CD4-positive, alpha-beta T cell treated with Interleukin-6 at 100 ng/mL for 8 hours (primary cell): ENCODE results near the gene ANKRD29.
"Not testable (repeated sequence)": the region's sequence is repeated elsewhere in the genome, so short reads cannot be mapped to it uniquely, and the experiment has no call there.

Experiments used
- DNase-seq: peaks from one replicate; pipeline ENCODE4 v3.0.0-alpha.2; 2020; ENCODE audit warnings: mixed read lengths, low spot score

The ANKRD29 gene

GRCh38 chr18:23557511-23557910 is 105.2 kb downstream of the ANKRD29 start:
- DNase-seq = not testable (repeated sequence)

GRCh38 chr18:23556145-23556780 is 106.4 kb downstream of the ANKRD29 start:
- no peak for DNase-seq

DNA sequence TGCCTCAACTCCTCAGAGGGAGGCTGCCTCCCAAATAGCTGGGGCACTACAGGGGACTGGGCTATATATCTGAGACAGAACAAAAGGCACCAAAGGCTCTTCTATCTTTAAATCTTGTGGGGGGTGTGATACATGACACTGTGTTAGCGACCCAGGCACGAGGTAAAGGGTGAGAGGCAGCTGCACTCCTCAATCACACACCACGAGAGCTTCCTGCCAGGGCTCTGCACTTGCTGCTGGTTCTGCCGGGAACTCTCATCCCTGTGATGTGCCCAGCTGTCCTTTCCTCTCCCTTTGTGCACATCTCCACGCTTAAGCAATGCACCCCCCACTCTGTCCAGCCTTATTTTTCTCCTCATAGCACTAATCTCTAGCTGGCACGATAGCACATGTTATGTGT is 108.8 kb downstream of the ANKRD29 start:
- DNase-seq = no peak

DNA sequence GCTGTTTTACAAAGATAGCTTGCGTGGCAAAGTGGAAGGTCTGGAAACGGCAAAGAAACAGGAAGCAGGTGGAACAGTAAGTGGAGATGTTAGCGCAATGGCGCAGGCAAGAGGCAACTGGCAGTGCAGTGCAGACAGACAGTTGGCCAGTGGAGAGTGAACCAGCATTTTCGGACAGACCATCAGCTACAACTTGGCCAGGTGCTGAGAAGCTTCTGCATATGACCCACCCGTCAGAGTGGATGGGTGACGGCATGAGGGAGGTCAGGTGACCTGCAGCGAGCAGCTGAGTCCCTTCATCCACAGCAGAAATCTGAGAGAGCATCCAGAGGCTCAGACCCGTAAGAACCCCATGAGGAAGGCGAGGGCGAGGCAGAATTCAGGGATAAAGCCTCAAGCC is 110.2 kb downstream of the ANKRD29 start:
- DNase-seq = no peak

DNA sequence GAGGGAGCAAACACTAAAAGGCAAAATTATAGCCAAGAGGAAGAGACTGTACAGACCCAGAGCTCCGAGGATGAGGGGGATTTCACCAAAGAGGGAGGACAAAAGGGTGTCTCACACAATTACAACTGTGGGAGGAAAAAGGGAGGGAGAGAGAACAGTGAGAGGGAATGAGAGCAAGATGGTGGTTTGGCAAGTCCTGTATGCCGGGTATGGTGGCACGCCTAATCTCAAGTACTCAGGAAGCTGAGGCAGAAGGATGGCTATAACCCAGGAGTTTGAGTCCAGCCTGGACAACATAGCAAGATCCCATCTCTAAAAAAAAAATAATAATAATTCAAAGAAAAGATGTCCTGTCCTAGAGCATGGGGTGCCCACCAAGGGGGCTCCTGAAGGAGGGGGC is 110.7 kb downstream of the ANKRD29 start:
- DNase-seq = no peak

- no peak for DNase-seq
Measured at GRCh38 chr18:23550898-23551297, 111.8 kb downstream of the ANKRD29 start.
